GM12878 (cell line): Measurements from ENCODE around the gene KCNMB2.

Experiments used
- FOXK2 ChIP-seq: fragments of 450-650 bp; IDR thresholded peaks from 2 replicates; pipeline ENCODE4 v1.6.1; 2017; ENCODE audit warnings: mild to moderate bottlenecking, moderate library complexity
- SMC3 ChIP-seq: IDR thresholded peaks from 2 replicates; pipeline ENCODE4 v1.6.1; 2011; ENCODE audit warnings: low read length, improper control_type of control experiment, borderline replicate concordance
- TF ChIP-seq, protein P1 (sequence below), 3 experiments: IDR thresholded peaks in 2 of 3; conservative IDR thresholded peaks in 1 of 3; 2 replicates each; pipeline ENCODE4 v1.5.1; 2011; ENCODE audit warnings: low read depth in 3 of 3, low read length in 3 of 3, mild to moderate bottlenecking in 3 of 3, control low read depth in 2 of 3, moderate library complexity in 2 of 3, inconsistent platforms in 1 of 3, mixed read lengths in 1 of 3; ENCODE audit not compliant: control insufficient read depth in 2 of 3, insufficient read depth in 1 of 3; ENCODE audit errors: extremely low read depth in 1 of 3

DNA sequence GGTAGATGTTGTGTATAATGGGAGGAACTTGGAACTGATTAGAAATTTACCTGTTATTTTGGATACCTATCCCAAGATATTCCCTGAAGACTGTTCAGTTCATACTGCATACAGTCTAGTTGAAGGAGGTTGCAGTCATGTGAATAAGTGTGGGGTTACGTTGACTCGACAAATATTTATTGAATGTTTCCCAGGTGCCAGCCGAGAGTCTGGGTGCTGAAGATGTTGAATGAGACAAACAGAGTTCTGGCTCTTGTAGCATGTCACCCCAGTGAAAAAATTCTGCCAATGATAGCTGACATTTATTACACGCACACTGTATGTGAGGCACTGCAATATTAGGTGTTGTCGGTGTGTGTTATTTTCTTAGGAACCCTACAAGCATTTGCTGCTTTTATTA is 176.0 kb downstream of the KCNMB2 start:
- TF ChIP-seq, protein P1, sequence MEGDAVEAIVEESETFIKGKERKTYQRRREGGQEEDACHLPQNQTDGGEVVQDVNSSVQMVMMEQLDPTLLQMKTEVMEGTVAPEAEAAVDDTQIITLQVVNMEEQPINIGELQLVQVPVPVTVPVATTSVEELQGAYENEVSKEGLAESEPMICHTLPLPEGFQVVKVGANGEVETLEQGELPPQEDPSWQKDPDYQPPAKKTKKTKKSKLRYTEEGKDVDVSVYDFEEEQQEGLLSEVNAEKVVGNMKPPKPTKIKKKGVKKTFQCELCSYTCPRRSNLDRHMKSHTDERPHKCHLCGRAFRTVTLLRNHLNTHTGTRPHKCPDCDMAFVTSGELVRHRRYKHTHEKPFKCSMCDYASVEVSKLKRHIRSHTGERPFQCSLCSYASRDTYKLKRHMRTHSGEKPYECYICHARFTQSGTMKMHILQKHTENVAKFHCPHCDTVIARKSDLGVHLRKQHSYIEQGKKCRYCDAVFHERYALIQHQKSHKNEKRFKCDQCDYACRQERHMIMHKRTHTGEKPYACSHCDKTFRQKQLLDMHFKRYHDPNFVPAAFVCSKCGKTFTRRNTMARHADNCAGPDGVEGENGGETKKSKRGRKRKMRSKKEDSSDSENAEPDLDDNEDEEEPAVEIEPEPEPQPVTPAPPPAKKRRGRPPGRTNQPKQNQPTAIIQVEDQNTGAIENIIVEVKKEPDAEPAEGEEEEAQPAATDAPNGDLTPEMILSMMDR (IDR thresholded peaks at IDR 0.05 in 2 of 3, conservative IDR thresholded peaks at IDR 0.05 in 1 of 3; ENCODE audit: control insufficient read depth in 2 of 3, extremely low read depth in 1 of 3, insufficient read depth in 1 of 3, low read depth in 3 of 3, low read length in 3 of 3), result no peak
- TF ChIP-seq FOXK2, result no peak
- TF ChIP-seq SMC3, result no peak
